HepG2 (cell line): Measurements from ENCODE around the gene OR10AD1. TPM values are rescaled to one million over a fixed set of nuclear protein-coding genes. Genes with fewer than 3 reads are reported as not detected.

Source experiments
- ATAC-seq: fragments of 200-7000 bp; cut with Tn5 transposase; 3 replicates; pipeline ENCODE4 v1.9.1; 2020; ENCODE audit warnings: mild to moderate bottlenecking, moderate library complexity
- BruUV-seq: library from RNA; stranded (reverse); fragments of 400-500 nt; replicated peaks from 2 replicates; lab custom pipeline; 2021; lab: Mats Ljungman, UMichigan
- CTCF ChIA-PET: fragments of 300-600 bp; formaldehyde crosslinking; extraction: SDS; loops from one replicate; lab custom pipeline; 2021; ENCODE audit warnings: low total read pairs, inconsistent platforms, low intra/inter-chr PET ratio; lab: Yijun Ruan, JAX
- POLR2A ChIA-PET: fragments of 350-600 bp; sonication (Branson Sonifier 250); formaldehyde crosslinking; loops from one replicate; lab custom pipeline; 2020; ENCODE audit warnings: antibody characterized with exemption, inconsistent platforms; lab: Yijun Ruan, JAX
- DNase-seq: peaks from one replicate; pipeline ENCODE4 v3.0.0-alpha.2; 2015; ENCODE audit warnings: low spot score
- FAIRE-seq: peaks from 3 replicates; lab custom pipeline; 2011; peaks lifted over from hg19 to GRCh38; lab: Jason Lieb, UNC
- H2AFZ ChIP-seq: one replicate; pipeline ENCODE4 v1.6.1; 2011; ENCODE audit warnings: low read length, inconsistent platforms
- H3K27ac ChIP-seq: fragments of 300-600 bp; 3 replicates; pipeline ENCODE4 v1.8.0; 2011; ENCODE audit warnings: mixed run types, mild to moderate bottlenecking, mixed read lengths, low read length, inconsistent platforms; ENCODE audit not compliant: insufficient read depth; ENCODE audit errors: extremely low read length
- H3K27me3 ChIP-seq, 2 experiments: fragments of 200-600 bp in 1 of 2; 2 replicates in 1 of 2; 3 replicates in 1 of 2; pipeline versions ENCODE4 v1.6.0 to v1.8.0; 2011; ENCODE audit warnings: low read length in 2 of 2, mild to moderate bottlenecking in 2 of 2, moderate library complexity in 2 of 2, inconsistent platforms in 1 of 2; ENCODE audit not compliant: insufficient read depth in 2 of 2, control insufficient read depth in 1 of 2
- H3K36me3 ChIP-seq, 2 experiments: fragments of 200-600 bp in 1 of 2; replicated peaks in 1 of 2; 2 replicates in 1 of 2; 3 replicates in 1 of 2; pipeline versions ENCODE4 v1.5.1 to v1.8.0; 2011; ENCODE audit warnings: low read length in 2 of 2, inconsistent platforms in 1 of 2; ENCODE audit not compliant: insufficient read depth in 2 of 2, control insufficient read depth in 1 of 2
- H3K4me1 ChIP-seq: 2 replicates; pipeline ENCODE4 v1.5.1; 2012; ENCODE audit warnings: low read length, inconsistent platforms; ENCODE audit not compliant: insufficient read depth
- H3K4me2 ChIP-seq: 2 replicates; pipeline ENCODE4 v1.6.0; 2011; ENCODE audit warnings: low read depth, low read length, inconsistent platforms
- H3K4me3 ChIP-seq, 3 experiments: fragments of 200-600 bp in 1 of 3; sonication (generic), shearing (Covaris generic) in 1 of 3; replicated peaks in 1 of 3; 2 replicates each; pipeline ENCODE4 v1.5.1; 2011 to 2016; ENCODE audit warnings: low read length in 3 of 3, inconsistent platforms in 2 of 3, low read depth in 2 of 3, mild to moderate bottlenecking in 2 of 3, control low read depth in 1 of 3, mixed read lengths in 1 of 3; ENCODE audit not compliant: insufficient read depth in 1 of 3
- H3K79me2 ChIP-seq: one replicate; pipeline ENCODE4 v1.6.1; 2011; ENCODE audit warnings: low read length, inconsistent platforms; ENCODE audit not compliant: insufficient read depth
- H3K9ac ChIP-seq: 2 replicates; pipeline ENCODE4 v1.6.0; 2011; ENCODE audit warnings: mild to moderate bottlenecking, low read depth, low read length, inconsistent platforms; ENCODE audit not compliant: insufficient read depth
- H3K9me3 ChIP-seq: 2 replicates; pipeline ENCODE4 v1.5.1; 2012; ENCODE audit warnings: mild to moderate bottlenecking, low read length
- H4K20me1 ChIP-seq: 2 replicates; pipeline ENCODE4 v1.6.0; 2011; ENCODE audit warnings: inconsistent platforms, mild to moderate bottlenecking, low read length, moderate library complexity; ENCODE audit not compliant: insufficient read depth
- CREB3 ChIP-seq: sonication (generic); formaldehyde crosslinking; IDR thresholded peaks from 2 replicates; pipeline ENCODE4 v1.5.0; 2020; ENCODE audit warnings: missing genetic modification reagents
- FOXA1 ChIP-seq, 2 experiments: fragments of 450-650 bp in 1 of 2; sonication (generic) in 1 of 2; formaldehyde crosslinking in 1 of 2; IDR thresholded peaks; 2 replicates each; pipeline versions ENCODE4 v1.4.0 to v1.6.1; 2016 to 2020; ENCODE audit warnings: missing genetic modification reagents in 1 of 2
- HNF1B ChIP-seq: sonication (generic); formaldehyde crosslinking; IDR thresholded peaks from 2 replicates; pipeline ENCODE4 v1.5.1; 2020; ENCODE audit warnings: mild to moderate bottlenecking, moderate library complexity, missing genetic modification reagents
- LCORL ChIP-seq, 2 experiments: fragments of 450-650 bp in 1 of 2; sonication (generic) in 1 of 2; formaldehyde crosslinking in 1 of 2; IDR thresholded peaks; 2 replicates each; pipeline versions ENCODE4 v1.5.0 to v1.6.1; 2017 to 2020; ENCODE audit warnings: antibody characterized with exemption in 1 of 2, missing genetic modification reagents in 1 of 2
- REXO4 ChIP-seq: sonication (generic); formaldehyde crosslinking; IDR thresholded peaks from 2 replicates; pipeline ENCODE4 v1.8.0; 2022; ENCODE audit warnings: missing genetic modification reagents, mild to moderate bottlenecking, borderline replicate concordance
- WGBS: methylation state at CpG from one replicate; pipeline ENCODE4 v1.1.6; 2017; ENCODE audit warnings: low lambda C conversion rate; 5-methylcytosine and 5-hydroxymethylcytosine counted together
- in situ Hi-C: cut with HindIII; loops from 2 replicates; pipeline ENCODE4 v1.10.0; 2017; ENCODE audit warnings: low pct_unique_long_range_greater_than_20kb; ENCODE audit not compliant: extremely low pct_ligation_motif_present
- intact Hi-C: fragments of 100-400 bp; cut with micrococcal nuclease; formaldehyde crosslinking; loops from one replicate; pipeline ENCODE4 v1.10.0; 2022; ENCODE audit not compliant: unreplicated experiment
- polyA plus RNA-seq, 8 experiments: library from polyadenylated mRNA; depleted of rRNA in 3 of 8; stranded (reverse) in 7 of 8; unstranded in 1 of 8; fragments of >200 nt; fragmentation: Illumina TruSeq in 4 of 8; extraction: Trizol in 4 of 8; gene quantifications; 2 replicates each; pipeline versions ENCODE4 v1.2.1 to v1.2.3, GENCODE V29; 2011 to 2016; ENCODE audit warnings: low read depth in 4 of 8, missing spikeins in 1 of 8, mixed read lengths in 1 of 8; ENCODE audit not compliant: insufficient read depth in 1 of 8
- total RNA-seq, 5 experiments: library from RNA; depleted of rRNA; stranded (reverse); fragments of >200 nt; fragmentation: Illumina TruSeq; extraction: Trizol; gene quantifications; 2 replicates each; pipeline ENCODE4 v1.2.3, GENCODE V29; 2016; ENCODE audit warnings: low read depth in 1 of 5

OR10AD1 gene
- total and polyA plus RNA-seq, 2 of the 13 experiments (the other 11 are each of a cell fraction or from before 2014, with no cell fraction given): not detected

GRCh38 chr12:48184549-48184922 lies 18.6 kb downstream of the OR10AD1 start:
- Histone ChIP-seq H4K20me1 (no peaks in the 10 kb centered on the region), H3K79me2 (no peaks in the 10 kb centered on the region), H2AFZ (no peak overlapping the region), H3K27me3 (peaks cover 2 to 58% of the 10 kb centered on the region in 2 experiments; a peak in 4 of 5 replicates), H3K4me1 (0 out of 2 replicates have a peak, but pooled peaks cover 7% of the 10 kb centered on the region), H3K27ac (no peak overlapping the region), H3K36me3 (no peaks in the 10 kb centered on the region), H3K4me2 (no peak overlapping the region), H3K9me3 (no peaks in the 10 kb centered on the region)
- POLR2A ChIA-PET: no interaction called here
- intact Hi-C loops: loop anchor here (10.0 kb wide), 1 partner anchor 430 kb away; no protein-coding TSS in a partner anchor
- in situ Hi-C loops: no loop called here
- ATAC-seq: no peak
- BruUV-seq: no TSS peak
- CTCF ChIA-PET: no interaction called here
- no peak for DNase-seq
- WGBS: 58% methylated on average over 12 of the region's 20 CpGs
- no peak for FAIRE-seq
- TF ChIP-seq CREB3 (CRISPR knock-in tag) (no peak), LCORL (IDR thresholded peaks at IDR 0.05) (no peak), LCORL (CRISPR knock-in tag; IDR thresholded peaks at IDR 0.05) (no peak), HNF1B (no peak), FOXA1 (IDR thresholded peaks at IDR 0.05) (no peak), FOXA1 (CRISPR knock-in tag; IDR thresholded peaks at IDR 0.05) (no peak), REXO4 (CRISPR knock-in tag) (no peak)
- TF ChIP-seq, all 625 proteins: peak for 0
- no peak overlapping the region for H3K9ac ChIP-seq
- H3K4me3 ChIP-seq: no peak overlapping the region
